GM12873 (cell line): ENCODE measurements around the gene IL36G.

Source experiments
- TF ChIP-seq, protein P1 (sequence below): IDR thresholded peaks from 2 replicates; pipeline ENCODE4 v1.5.1; 2012; ENCODE audit warnings: low read depth, mild to moderate bottlenecking, moderate library complexity, low read length, control low read depth; ENCODE audit not compliant: insufficient read depth; ENCODE audit errors: missing control alignments

The IL36G gene

GRCh38 chr2:113010088-113010487, 32.3 kb downstream of the IL36G start:
- TF ChIP-seq, protein P1, sequence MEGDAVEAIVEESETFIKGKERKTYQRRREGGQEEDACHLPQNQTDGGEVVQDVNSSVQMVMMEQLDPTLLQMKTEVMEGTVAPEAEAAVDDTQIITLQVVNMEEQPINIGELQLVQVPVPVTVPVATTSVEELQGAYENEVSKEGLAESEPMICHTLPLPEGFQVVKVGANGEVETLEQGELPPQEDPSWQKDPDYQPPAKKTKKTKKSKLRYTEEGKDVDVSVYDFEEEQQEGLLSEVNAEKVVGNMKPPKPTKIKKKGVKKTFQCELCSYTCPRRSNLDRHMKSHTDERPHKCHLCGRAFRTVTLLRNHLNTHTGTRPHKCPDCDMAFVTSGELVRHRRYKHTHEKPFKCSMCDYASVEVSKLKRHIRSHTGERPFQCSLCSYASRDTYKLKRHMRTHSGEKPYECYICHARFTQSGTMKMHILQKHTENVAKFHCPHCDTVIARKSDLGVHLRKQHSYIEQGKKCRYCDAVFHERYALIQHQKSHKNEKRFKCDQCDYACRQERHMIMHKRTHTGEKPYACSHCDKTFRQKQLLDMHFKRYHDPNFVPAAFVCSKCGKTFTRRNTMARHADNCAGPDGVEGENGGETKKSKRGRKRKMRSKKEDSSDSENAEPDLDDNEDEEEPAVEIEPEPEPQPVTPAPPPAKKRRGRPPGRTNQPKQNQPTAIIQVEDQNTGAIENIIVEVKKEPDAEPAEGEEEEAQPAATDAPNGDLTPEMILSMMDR = no peak

GRCh38 chr2:113011108-113011507, 33.3 kb downstream of the IL36G start:
- TF ChIP-seq, protein P1 = no peak

- TF ChIP-seq, protein P1 = no peak
Observed at GRCh38 chr2:113012436-113013335, 34.9 kb downstream of the IL36G start.

GRCh38 chr2:113013336-113013661, 35.5 kb downstream of the IL36G start:
- TF ChIP-seq, protein P1 = no peak

- TF ChIP-seq, protein P1 = no peak
Observed at GRCh38 chr2:113014067-113014466, 36.3 kb downstream of the IL36G start.

- TF ChIP-seq, protein P1 = no peak
Observed at GRCh38 chr2:113015042-113015441, 37.2 kb downstream of the IL36G start.

DNA sequence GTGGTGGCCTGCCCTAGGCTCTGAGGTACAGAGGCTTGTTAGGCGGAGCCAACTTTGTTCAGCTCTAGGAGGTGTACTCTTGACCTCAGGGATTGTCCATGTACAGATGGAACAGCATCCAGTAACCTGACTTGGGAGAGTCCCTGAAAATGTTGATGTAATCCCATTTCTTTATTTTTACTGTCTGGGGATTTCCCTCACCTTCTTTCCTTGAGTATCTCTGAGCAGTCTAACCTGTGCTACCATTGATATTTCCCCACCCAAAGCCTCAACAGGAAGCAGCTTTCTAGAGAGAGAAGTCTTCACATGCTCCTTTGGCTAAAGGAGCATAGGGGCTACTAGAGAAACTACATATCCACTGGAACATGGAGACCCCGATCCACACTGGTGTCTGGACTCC, 37.8 kb downstream of the IL36G start:
- TF ChIP-seq, protein P1 = no peak
